ENCODE measurements around the gene NGEF. TPM values are rescaled to one million over a fixed set of nuclear protein-coding genes. Genes with fewer than 3 reads are reported as not detected.

Gene NGEF
- total RNA-seq, 1 experiment from 2014 or later = 5.4 TPM

- Mint-ChIP-seq H3K9me3 (no peaks in the 10 kb centered on the region), H3K27ac (no peak overlapping the region), H3K4me1 (no peaks in the 10 kb centered on the region), H3K36me3 (no peaks in the 10 kb centered on the region), H3K27me3 (ENCODE audit: low read depth) (peaks cover 28% of the 10 kb centered on the region), H3K4me3 (peak overlapping the region; percentile 56)
- TF ChIP-seq MAX (CRISPR knock-in tag; IDR thresholded peaks at IDR 0.05) (0 out of 2 replicates have a peak, but pooled peaks have one; percentile 14), ZNF425 (CRISPR knock-in tag; conservative IDR thresholded peaks at IDR 0.05) (no peak)
- DNase-seq (ENCODE audit: low spot score) (peak; percentile 38), ATAC-seq (no peak)
- ChIA-PET POLR2A (no interaction called here), CTCF (no interaction called here)
Observed at GRCh38 chr2:232876978-232877441, 136.0 kb downstream of the NGEF start.

GRCh38 chr2:232876161-232876977 is 136.7 kb downstream of the NGEF start:
- no peak overlapping the region for H3K27ac Mint-ChIP-seq
- ATAC-seq (peak; percentile 58), DNase-seq (ENCODE audit: low spot score) (peak; percentile 53)
- POLR2A ChIA-PET = no interaction called here
- CTCF ChIA-PET = interaction anchor here (2.1 kb wide), 1 partner anchor 11 kb away, joined by 9 read pairs; no protein-coding TSS in a partner anchor
- peak overlapping the region; percentile 56 for H3K4me3 Mint-ChIP-seq
- H3K27me3 Mint-ChIP-seq (ENCODE audit: low read depth) = peaks cover 28% of the 10 kb centered on the region
- no peaks in the 10 kb centered on the region for H3K9me3 Mint-ChIP-seq
- H3K36me3 Mint-ChIP-seq = no peaks in the 10 kb centered on the region
- H3K4me1 Mint-ChIP-seq = no peaks in the 10 kb centered on the region
- TF ChIP-seq GRHL2 (CRISPR knock-in tag; IDR thresholded peaks at IDR 0.05; ENCODE audit: insufficient replicate concordance, severe bottlenecking) (no peak), IRF1 (CRISPR knock-in tag; IDR thresholded peaks at IDR 0.05) (no peak), FOXP1 (CRISPR knock-in tag; IDR thresholded peaks at IDR 0.05; ENCODE audit: borderline replicate concordance) (peak; percentile 59; the same call in 1 of the 2 replicates), ERG (CRISPR knock-in tag; IDR thresholded peaks at IDR 0.05) (no peak), SMAD3 (CRISPR knock-in tag; IDR thresholded peaks at IDR 0.05; ENCODE audit: borderline replicate concordance) (no peak), ZNF138 (CRISPR knock-in tag; conservative IDR thresholded peaks at IDR 0.05) (0 out of 2 replicates have a peak, but pooled peaks have one; percentile 74), E2F1 (CRISPR knock-in tag; IDR thresholded peaks at IDR 0.05) (no peak), GABPB1 (CRISPR knock-in tag; IDR thresholded peaks at IDR 0.05) (no peak), ATF2 (CRISPR knock-in tag; IDR thresholded peaks at IDR 0.05; ENCODE audit: borderline replicate concordance, low read depth) (no peak), PRRX2 (CRISPR knock-in tag; IDR thresholded peaks at IDR 0.05) (no peak), NFE2L1 (CRISPR knock-in tag; IDR thresholded peaks at IDR 0.05) (no peak), NR2C2 (CRISPR knock-in tag; IDR thresholded peaks at IDR 0.05) (no peak), TEAD1 (CRISPR knock-in tag; IDR thresholded peaks at IDR 0.05) (0 out of 2 replicates have a peak, but pooled peaks have one; percentile 5), CREB1 (CRISPR knock-in tag; IDR thresholded peaks at IDR 0.05) (no peak), JAZF1 (CRISPR knock-in tag; IDR thresholded peaks at IDR 0.05) (no peak), MLX (CRISPR knock-in tag; IDR thresholded peaks at IDR 0.05) (no peak), ESRRA (CRISPR knock-in tag; IDR thresholded peaks at IDR 0.05; ENCODE audit: borderline replicate concordance) (0 out of 2 replicates have a peak, but pooled peaks have one; percentile 42)
- TF ChIP-seq, protein P1, sequence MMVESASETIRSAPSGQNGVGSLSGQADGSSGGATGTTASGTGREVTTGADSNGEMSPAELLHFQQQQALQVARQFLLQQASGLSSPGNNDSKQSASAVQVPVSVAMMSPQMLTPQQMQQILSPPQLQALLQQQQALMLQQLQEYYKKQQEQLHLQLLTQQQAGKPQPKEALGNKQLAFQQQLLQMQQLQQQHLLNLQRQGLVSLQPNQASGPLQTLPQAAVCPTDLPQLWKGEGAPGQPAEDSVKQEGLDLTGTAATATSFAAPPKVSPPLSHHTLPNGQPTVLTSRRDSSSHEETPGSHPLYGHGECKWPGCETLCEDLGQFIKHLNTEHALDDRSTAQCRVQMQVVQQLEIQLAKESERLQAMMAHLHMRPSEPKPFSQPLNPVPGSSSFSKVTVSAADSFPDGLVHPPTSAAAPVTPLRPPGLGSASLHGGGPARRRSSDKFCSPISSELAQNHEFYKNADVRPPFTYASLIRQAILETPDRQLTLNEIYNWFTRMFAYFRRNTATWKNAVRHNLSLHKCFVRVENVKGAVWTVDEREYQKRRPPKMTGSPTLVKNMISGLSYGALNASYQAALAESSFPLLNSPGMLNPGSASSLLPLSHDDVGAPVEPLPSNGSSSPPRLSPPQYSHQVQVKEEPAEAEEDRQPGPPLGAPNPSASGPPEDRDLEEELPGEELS (CRISPR knock-in tag; IDR thresholded peaks at IDR 0.05) = 0 out of 2 replicates have a peak, but pooled peaks have one; percentile 9
